WTC11 (cell line): ENCODE data around the gene ECI1.

Experiments
- CTCF ChIP-seq: fragments of 200-600 bp; IDR thresholded peaks from 2 replicates; pipeline ENCODE4 v1.8.0; 2022; ENCODE audit warnings: antibody characterized with exemption
- NFATC4 ChIP-seq: fragments of 250-450 bp; sonication (Bioruptor Pico); IDR thresholded peaks from 2 replicates; pipeline ENCODE4 v1.9.0; 2021; ENCODE audit warnings: mild to moderate bottlenecking
- PREB ChIP-seq: sonication (generic); formaldehyde crosslinking; IDR thresholded peaks from 2 replicates; pipeline ENCODE4 v1.8.1; 2022; ENCODE audit warnings: mild to moderate bottlenecking, missing genetic modification reagents, moderate library complexity, borderline replicate concordance
- ZNF232 ChIP-seq: sonication (generic); formaldehyde crosslinking; IDR thresholded peaks from 2 replicates; pipeline ENCODE4 v1.8.0; 2022; ENCODE audit warnings: mild to moderate bottlenecking, missing genetic modification reagents
- TF ChIP-seq, protein P1 (sequence below): sonication (generic); formaldehyde crosslinking; IDR thresholded peaks from 2 replicates; pipeline ENCODE4 v1.8.0; 2023; ENCODE audit warnings: missing genetic modification reagents, mild to moderate bottlenecking, borderline replicate concordance
- TF ChIP-seq, protein P2 (sequence below): sonication (generic); formaldehyde crosslinking; IDR thresholded peaks from 2 replicates; pipeline ENCODE4 v1.8.0; 2023; ENCODE audit warnings: missing genetic modification reagents
- TF ChIP-seq, protein P3 (sequence below): sonication (generic); formaldehyde crosslinking; IDR thresholded peaks from 2 replicates; pipeline ENCODE4 v1.8.0; 2022; ENCODE audit warnings: mild to moderate bottlenecking, missing genetic modification reagents

DNA sequence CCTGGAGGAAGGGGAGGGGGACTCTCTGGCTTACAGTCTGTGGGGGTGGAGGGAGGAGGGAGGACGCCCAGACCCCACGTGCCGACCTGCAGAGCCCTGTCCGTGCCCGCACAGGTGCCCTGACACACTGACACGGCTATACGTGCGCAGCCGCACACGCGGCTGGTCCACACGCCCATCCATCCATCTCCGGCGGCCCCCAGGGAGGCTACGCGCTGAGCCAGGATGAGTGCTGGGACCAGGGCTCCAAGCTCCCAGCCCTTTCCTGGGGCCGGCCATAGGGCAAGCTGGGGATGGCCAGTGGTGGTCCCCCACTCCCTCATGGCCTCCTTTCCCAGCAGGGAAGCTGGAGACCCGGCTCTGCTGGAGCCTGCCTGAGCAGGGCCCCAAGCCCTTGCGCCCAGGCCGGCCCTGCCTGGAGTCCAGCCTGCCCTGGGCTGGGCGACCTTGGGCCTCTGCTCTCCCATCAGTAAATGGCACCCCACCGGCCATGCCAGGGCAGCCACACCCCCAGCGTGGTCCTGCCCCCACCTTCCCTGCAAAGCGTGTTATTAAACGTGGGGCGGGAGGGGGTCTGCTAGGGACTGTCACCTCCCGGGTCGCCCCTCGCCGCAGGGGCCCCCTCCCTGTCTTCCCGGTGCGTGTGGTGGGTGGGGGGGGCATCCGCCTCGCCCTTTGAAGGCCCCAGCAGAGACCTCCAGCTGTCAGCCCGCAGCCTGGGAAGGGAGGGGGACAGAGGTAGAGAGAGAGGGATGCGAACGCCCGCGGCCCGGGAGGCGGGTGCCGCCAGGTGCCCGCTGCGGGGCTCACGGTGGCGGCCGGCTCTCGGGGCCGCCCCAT lies 55.8 kb downstream of the ECI1 start:
- TF ChIP-seq, protein P1, sequence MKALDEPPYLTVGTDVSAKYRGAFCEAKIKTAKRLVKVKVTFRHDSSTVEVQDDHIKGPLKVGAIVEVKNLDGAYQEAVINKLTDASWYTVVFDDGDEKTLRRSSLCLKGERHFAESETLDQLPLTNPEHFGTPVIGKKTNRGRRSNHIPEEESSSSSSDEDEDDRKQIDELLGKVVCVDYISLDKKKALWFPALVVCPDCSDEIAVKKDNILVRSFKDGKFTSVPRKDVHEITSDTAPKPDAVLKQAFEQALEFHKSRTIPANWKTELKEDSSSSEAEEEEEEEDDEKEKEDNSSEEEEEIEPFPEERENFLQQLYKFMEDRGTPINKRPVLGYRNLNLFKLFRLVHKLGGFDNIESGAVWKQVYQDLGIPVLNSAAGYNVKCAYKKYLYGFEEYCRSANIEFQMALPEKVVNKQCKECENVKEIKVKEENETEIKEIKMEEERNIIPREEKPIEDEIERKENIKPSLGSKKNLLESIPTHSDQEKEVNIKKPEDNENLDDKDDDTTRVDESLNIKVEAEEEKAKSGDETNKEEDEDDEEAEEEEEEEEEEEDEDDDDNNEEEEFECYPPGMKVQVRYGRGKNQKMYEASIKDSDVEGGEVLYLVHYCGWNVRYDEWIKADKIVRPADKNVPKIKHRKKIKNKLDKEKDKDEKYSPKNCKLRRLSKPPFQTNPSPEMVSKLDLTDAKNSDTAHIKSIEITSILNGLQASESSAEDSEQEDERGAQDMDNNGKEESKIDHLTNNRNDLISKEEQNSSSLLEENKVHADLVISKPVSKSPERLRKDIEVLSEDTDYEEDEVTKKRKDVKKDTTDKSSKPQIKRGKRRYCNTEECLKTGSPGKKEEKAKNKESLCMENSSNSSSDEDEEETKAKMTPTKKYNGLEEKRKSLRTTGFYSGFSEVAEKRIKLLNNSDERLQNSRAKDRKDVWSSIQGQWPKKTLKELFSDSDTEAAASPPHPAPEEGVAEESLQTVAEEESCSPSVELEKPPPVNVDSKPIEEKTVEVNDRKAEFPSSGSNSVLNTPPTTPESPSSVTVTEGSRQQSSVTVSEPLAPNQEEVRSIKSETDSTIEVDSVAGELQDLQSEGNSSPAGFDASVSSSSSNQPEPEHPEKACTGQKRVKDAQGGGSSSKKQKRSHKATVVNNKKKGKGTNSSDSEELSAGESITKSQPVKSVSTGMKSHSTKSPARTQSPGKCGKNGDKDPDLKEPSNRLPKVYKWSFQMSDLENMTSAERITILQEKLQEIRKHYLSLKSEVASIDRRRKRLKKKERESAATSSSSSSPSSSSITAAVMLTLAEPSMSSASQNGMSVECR (CRISPR knock-in tag): no peak
- TF ChIP-seq, protein P2, sequence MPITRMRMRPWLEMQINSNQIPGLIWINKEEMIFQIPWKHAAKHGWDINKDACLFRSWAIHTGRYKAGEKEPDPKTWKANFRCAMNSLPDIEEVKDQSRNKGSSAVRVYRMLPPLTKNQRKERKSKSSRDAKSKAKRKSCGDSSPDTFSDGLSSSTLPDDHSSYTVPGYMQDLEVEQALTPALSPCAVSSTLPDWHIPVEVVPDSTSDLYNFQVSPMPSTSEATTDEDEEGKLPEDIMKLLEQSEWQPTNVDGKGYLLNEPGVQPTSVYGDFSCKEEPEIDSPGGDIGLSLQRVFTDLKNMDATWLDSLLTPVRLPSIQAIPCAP (CRISPR knock-in tag): no peak
- no peak for TF ChIP-seq CTCF
- TF ChIP-seq NFATC4: no peak
- TF ChIP-seq, protein P3, sequence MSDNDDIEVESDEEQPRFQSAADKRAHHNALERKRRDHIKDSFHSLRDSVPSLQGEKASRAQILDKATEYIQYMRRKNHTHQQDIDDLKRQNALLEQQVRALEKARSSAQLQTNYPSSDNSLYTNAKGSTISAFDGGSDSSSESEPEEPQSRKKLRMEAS (CRISPR knock-in tag): no peak
- TF ChIP-seq PREB (CRISPR knock-in tag): no peak
- TF ChIP-seq ZNF232 (CRISPR knock-in tag): no peak
